IPS-18c (cell line): ENCODE data around the gene HOXB4.
A peak's percentile ranks its signal among the peaks of the same experiment; 100 is the strongest.
"Not testable (repeated sequence)": the region's sequence is repeated elsewhere in the genome, so short reads cannot be mapped to it uniquely, and the experiment has no call there.

Source experiments
- H3K4me3 ChIP-seq: 2 replicates; pipeline ENCODE4 v1.7.0; 2013; ENCODE audit warnings: low read depth, mild to moderate bottlenecking, low read length, moderate library complexity; ENCODE audit not compliant: insufficient read depth
- H3K9me3 ChIP-seq: one replicate; pipeline ENCODE4 v1.6.1; 2013; ENCODE audit warnings: mild to moderate bottlenecking, low read length, moderate library complexity; ENCODE audit not compliant: control insufficient read depth, insufficient read depth

HOXB4 gene

GRCh38 chr17:48541577-48542113 is 36.5 kb downstream of the HOXB4 start:
- no peaks in the 10 kb centered on the region for H3K9me3 ChIP-seq
- peak overlapping the region; percentile 53 for H3K4me3 ChIP-seq

GRCh38 chr17:48541036-48541576 is 37.0 kb downstream of the HOXB4 start:
- H3K4me3 ChIP-seq: peak overlapping the region; percentile 53
- H3K9me3 ChIP-seq: no peaks in the 10 kb centered on the region

- Histone ChIP-seq H3K9me3 (no peaks in the 10 kb centered on the region), H3K4me3 (no peak overlapping the region)
Measured at GRCh38 chr17:48540213-48540612, 37.9 kb downstream of the HOXB4 start.

- H3K4me3 ChIP-seq: no peak overlapping the region
Measured at GRCh38 chr17:48539177-48539576, 39.0 kb downstream of the HOXB4 start.

GRCh38 chr17:48537316-48537715 is 40.8 kb downstream of the HOXB4 start:
- Histone ChIP-seq H3K9me3 (no peaks in the 10 kb centered on the region), H3K4me3 (no peak overlapping the region)

More at GRCh38 chr17:48539177-48539576, 39.0 kb downstream of the HOXB4 start:
- no peaks in the 10 kb centered on the region for H3K9me3 ChIP-seq

GRCh38 chr17:48535793-48536559 is 42.2 kb downstream of the HOXB4 start:
- not testable (repeated sequence) for H3K9me3 ChIP-seq, H3K4me3 ChIP-seq

- no peaks in the 10 kb centered on the region for H3K9me3 ChIP-seq
- no peak overlapping the region for H3K4me3 ChIP-seq
Measured at GRCh38 chr17:48532261-48532660, 45.9 kb downstream of the HOXB4 start.

- no peaks in the 10 kb centered on the region for H3K9me3 ChIP-seq
- peak within 1 kb of the TSS; percentile 32; the same call in 1 of the 2 replicates for H3K4me3 ChIP-seq
Measured at GRCh38 chr17:48530887-48531272, 47.3 kb downstream of the HOXB4 start, which contains the start of gene HOXB1. HOXB1 (minus strand) TSS chr17:48531011; CDS start chr17:48530904, 107 bp downstream.

- Histone ChIP-seq H3K4me3 (peak overlapping the region; percentile 32; the same call in 1 of the 2 replicates), H3K9me3 (no peaks in the 10 kb centered on the region)
Measured at GRCh38 chr17:48530208-48530886, 47.8 kb downstream of the HOXB4 start.

- Histone ChIP-seq H3K9me3 (no peaks in the 10 kb centered on the region), H3K4me3 (no peak overlapping the region; the same call in 1 of the 2 replicates)
Measured at GRCh38 chr17:48529683-48530009, 48.5 kb downstream of the HOXB4 start.

- H3K9me3 ChIP-seq: no peaks in the 10 kb centered on the region
- H3K4me3 ChIP-seq: no peak overlapping the region
Measured at GRCh38 chr17:48528936-48529682, 49.0 kb downstream of the HOXB4 start.

- H3K9me3 ChIP-seq: no peaks in the 10 kb centered on the region
- no peak overlapping the region for H3K4me3 ChIP-seq
Measured at GRCh38 chr17:48528153-48528935, 49.8 kb downstream of the HOXB4 start.

GRCh38 chr17:48527547-48527932 is 50.6 kb downstream of the HOXB4 start:
- no peaks in the 10 kb centered on the region for H3K9me3 ChIP-seq
- peak overlapping the region; percentile 40 for H3K4me3 ChIP-seq

- H3K9me3 ChIP-seq: no peaks in the 10 kb centered on the region
Measured at GRCh38 chr17:48526608-48527546, 51.3 kb downstream of the HOXB4 start.

More at GRCh38 chr17:48526608-48527546, 51.3 kb downstream of the HOXB4 start:
- H3K4me3 ChIP-seq: peak overlapping the region; percentile 40
